ENCODE data around the gene APOA1. TPM values are rescaled to one million over a fixed set of nuclear protein-coding genes. Genes with fewer than 3 reads are reported as not detected.

Gene APOA1
- total and polyA plus RNA-seq, 2 experiments from 2014 or later, result 0.23 TPM; not detected in 1

GRCh38 chr11:116788975-116789374 lies 48.4 kb downstream of the APOA1 start:
- Histone ChIP-seq H3K9me2 (ENCODE audit: insufficient read depth) (no peaks in the 10 kb centered on the region), H3F3A (ENCODE audit: insufficient read depth) (peaks cover 20% of the 10 kb centered on the region), H3K79me2 (ENCODE audit: insufficient read depth) (peaks cover 33% of the 10 kb centered on the region), H3K4me2 (ENCODE audit: unreplicated experiment) (no peak overlapping the region), H2AFZ (no peak overlapping the region), H3K9ac (no peak overlapping the region), H3K27ac (no peak overlapping the region), H3K4me1 (ENCODE audit: insufficient read depth) (peaks cover 33% of the 10 kb centered on the region), H3K27me3 (replicated peaks; ENCODE audit: insufficient read depth) (no peaks in the 10 kb centered on the region), H3K9me3 (ENCODE audit: low read depth) (no peaks in the 10 kb centered on the region), H3K4me3 (no peak overlapping the region), H3K36me3 (ENCODE audit: low read depth) (peaks cover 21% of the 10 kb centered on the region), H4K20me1 (ENCODE audit: insufficient read depth) (no peaks in the 10 kb centered on the region)
- WGBS, 2 experiments (ENCODE audit: low coverage in 1 of 2, low lambda C conversion rate in 2 of 2, missing lambda C conversion rate in 2 of 2), result 84 to 86% methylated on average over 4 of the region's 4 CpGs
- DNase-seq, result no peak
- TF ChIP-seq EZH2phosphoT487 (IDR thresholded peaks at IDR 0.05; ENCODE audit: insufficient read depth, low read depth), result no peak
- TF ChIP-seq EZH2 (IDR thresholded peaks at IDR 0.05; ENCODE audit: insufficient read depth, poor library complexity, severe bottlenecking), result no peak
- in situ Hi-C loops (cut with MboI), result loop anchor here (10.0 kb wide), 1 partner anchor 316 kb away; no protein-coding TSS in a partner anchor

GRCh38 chr11:116788534-116788933 lies 48.9 kb downstream of the APOA1 start:
- DNase-seq, result no peak
- H3K9me3 ChIP-seq (ENCODE audit: low read depth), result no peaks in the 10 kb centered on the region
- peak overlapping the region; percentile 95 for H2AFZ ChIP-seq
- TF ChIP-seq EZH2phosphoT487 (IDR thresholded peaks at IDR 0.05; ENCODE audit: insufficient read depth, low read depth) (no peak), EZH2 (IDR thresholded peaks at IDR 0.05; ENCODE audit: insufficient read depth, poor library complexity, severe bottlenecking) (no peak)
- no peaks in the 10 kb centered on the region for H3K9me2 ChIP-seq (ENCODE audit: insufficient read depth)
- peak overlapping the region; percentile 95 for H3K9ac ChIP-seq
- in situ Hi-C loops (cut with MboI), result loop anchor here (10.0 kb wide), 1 partner anchor 316 kb away; no protein-coding TSS in a partner anchor
- H3K27me3 ChIP-seq (replicated peaks; ENCODE audit: insufficient read depth), result no peaks in the 10 kb centered on the region
- H3K4me3 ChIP-seq, result peak overlapping the region; percentile 97
- peaks cover 33% of the 10 kb centered on the region for H3K79me2 ChIP-seq (ENCODE audit: insufficient read depth)
- peaks cover 29% of the 10 kb centered on the region for H3K4me1 ChIP-seq (ENCODE audit: insufficient read depth)
- peaks cover 16% of the 10 kb centered on the region for H3F3A ChIP-seq (ENCODE audit: insufficient read depth)
- peaks cover 26% of the 10 kb centered on the region for H3K36me3 ChIP-seq (ENCODE audit: low read depth)
- no peaks in the 10 kb centered on the region for H4K20me1 ChIP-seq (ENCODE audit: insufficient read depth)
- WGBS, 2 experiments (ENCODE audit: low coverage in 1 of 2, low lambda C conversion rate in 2 of 2, missing lambda C conversion rate in 2 of 2), result 48 to 67% methylated on average over 4 of the region's 4 CpGs
- H3K27ac ChIP-seq, result peak overlapping the region; percentile 82
- H3K4me2 ChIP-seq (ENCODE audit: unreplicated experiment), result peak overlapping the region; percentile 96

DNA sequence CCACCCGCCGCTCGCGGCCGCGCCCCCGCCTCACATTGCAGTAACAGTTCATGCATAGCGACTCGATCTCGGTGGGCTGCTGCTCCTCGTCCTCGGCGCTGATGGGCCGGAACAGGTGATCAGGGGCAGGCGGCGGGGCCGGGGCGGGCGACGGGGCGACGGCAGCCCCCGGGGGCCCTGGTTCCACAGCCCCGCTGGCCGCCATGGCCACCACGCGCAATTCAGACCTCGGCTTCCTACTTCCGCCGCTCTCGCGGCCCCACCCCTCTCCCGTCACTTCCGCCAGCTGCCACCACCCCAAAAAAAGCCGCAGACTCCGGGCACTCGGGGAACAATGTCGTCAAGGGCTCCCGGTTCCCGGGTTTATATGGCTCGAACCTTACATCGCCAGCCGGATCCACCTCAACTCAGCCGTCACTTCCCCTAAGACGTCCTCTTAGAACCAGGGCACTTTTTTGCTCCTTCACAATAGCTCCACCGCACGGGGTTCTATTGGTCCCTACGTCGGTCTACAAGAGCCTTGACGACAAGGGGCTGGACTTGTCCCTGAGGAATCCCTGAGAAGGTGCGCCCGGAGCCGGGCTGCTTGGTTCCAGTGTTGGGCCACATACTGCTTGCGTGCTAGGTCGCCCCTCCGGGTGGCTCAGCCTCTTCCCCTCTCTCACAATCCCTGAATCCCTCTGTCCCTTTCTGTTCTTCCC lies 49.5 kb downstream of the APOA1 start, which contains the start of gene ZPR1:
ZPR1 (minus strand) TSS at position 238 of the 701 bp plus-strand sequence; CDS start at position 205, 33 bp downstream.
- Histone ChIP-seq H3K9ac (peak within 1 kb of the TSS; percentile 95), H3K4me1 (ENCODE audit: insufficient read depth) (peaks cover 24% of the 10 kb centered on the region), H3K79me2 (ENCODE audit: insufficient read depth) (peaks cover 33% of the 10 kb centered on the region), H3F3A (ENCODE audit: insufficient read depth) (peaks cover 11% of the 10 kb centered on the region), H3K9me3 (ENCODE audit: low read depth) (no peaks in the 10 kb centered on the region), H4K20me1 (ENCODE audit: insufficient read depth) (no peaks in the 10 kb centered on the region), H2AFZ (peak within 1 kb of the TSS; percentile 95), H3K4me2 (ENCODE audit: unreplicated experiment) (peak within 1 kb of the TSS; percentile 96), H3K27ac (peak within 1 kb of the TSS; percentile 82), H3K36me3 (ENCODE audit: low read depth) (peaks cover 32% of the 10 kb centered on the region), H3K27me3 (replicated peaks; ENCODE audit: insufficient read depth) (no peaks in the 10 kb centered on the region), H3K4me3 (peak within 1 kb of the TSS; percentile 97), H3K9me2 (ENCODE audit: insufficient read depth) (no peaks in the 10 kb centered on the region)
- in situ Hi-C loops (cut with MboI), result loop anchor here (10.0 kb wide), 1 partner anchor 317 kb away; no protein-coding TSS in a partner anchor
- TF ChIP-seq EZH2phosphoT487 (IDR thresholded peaks at IDR 0.05; ENCODE audit: insufficient read depth, low read depth), result no peak
- TF ChIP-seq EZH2 (IDR thresholded peaks at IDR 0.05; ENCODE audit: insufficient read depth, poor library complexity, severe bottlenecking), result no peak
- peak; percentile 89 for DNase-seq
- WGBS, 2 experiments (ENCODE audit: low coverage in 1 of 2, low lambda C conversion rate in 2 of 2, missing lambda C conversion rate in 2 of 2), result 1 to 2% methylated on average over 44 to 56 of the region's 56 CpGs

DNA sequence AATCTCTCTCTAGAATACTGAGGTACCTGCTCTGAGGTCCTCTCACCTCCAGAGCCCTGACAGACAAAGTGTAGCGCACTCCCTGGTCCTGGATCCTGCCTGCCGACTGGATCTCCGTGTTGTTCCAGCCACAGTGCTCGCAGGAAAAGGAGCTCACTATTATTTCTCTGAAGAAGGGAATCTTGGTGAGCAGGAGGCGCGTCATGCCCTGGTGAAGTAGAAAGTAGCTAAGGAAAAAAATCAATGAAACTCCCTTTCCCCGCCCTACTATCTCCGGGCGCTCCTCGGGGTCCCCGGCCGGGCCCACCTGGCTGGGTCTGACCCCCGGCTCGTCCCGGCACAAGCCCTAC lies 50.0 kb downstream of the APOA1 start:
- DNase-seq, result peak; percentile 71
- peaks cover 6% of the 10 kb centered on the region for H3F3A ChIP-seq (ENCODE audit: insufficient read depth)
- H3K27ac ChIP-seq, result peak overlapping the region; percentile 82
- H3K79me2 ChIP-seq (ENCODE audit: insufficient read depth), result peaks cover 33% of the 10 kb centered on the region
- H3K4me1 ChIP-seq (ENCODE audit: insufficient read depth), result peaks cover 22% of the 10 kb centered on the region
- H3K27me3 ChIP-seq (replicated peaks; ENCODE audit: insufficient read depth), result no peaks in the 10 kb centered on the region
- peak overlapping the region; percentile 95 for H3K9ac ChIP-seq
- peak overlapping the region; percentile 95 for H2AFZ ChIP-seq
- H3K9me2 ChIP-seq (ENCODE audit: insufficient read depth), result no peaks in the 10 kb centered on the region
- in situ Hi-C loops (cut with MboI), result loop anchor here (10.0 kb wide), 1 partner anchor 317 kb away; no protein-coding TSS in a partner anchor
- no peaks in the 10 kb centered on the region for H4K20me1 ChIP-seq (ENCODE audit: insufficient read depth)
- H3K36me3 ChIP-seq (ENCODE audit: low read depth), result peaks cover 36% of the 10 kb centered on the region
- peak overlapping the region; percentile 96 for H3K4me2 ChIP-seq (ENCODE audit: unreplicated experiment)
- no peaks in the 10 kb centered on the region for H3K9me3 ChIP-seq (ENCODE audit: low read depth)
- H3K4me3 ChIP-seq, result peak overlapping the region; percentile 97
- no peak for TF ChIP-seq EZH2phosphoT487 (IDR thresholded peaks at IDR 0.05; ENCODE audit: insufficient read depth, low read depth)
- no peak for TF ChIP-seq EZH2 (IDR thresholded peaks at IDR 0.05; ENCODE audit: insufficient read depth, poor library complexity, severe bottlenecking)
- WGBS, 2 experiments (ENCODE audit: low coverage in 1 of 2, low lambda C conversion rate in 2 of 2, missing lambda C conversion rate in 2 of 2), result 1 to 3% methylated on average over 15 of the region's 15 CpGs
